Measurements from ENCODE around the gene CHRNB1. TPM values are rescaled to one million over a fixed set of nuclear protein-coding genes. Genes with fewer than 3 reads are reported as not detected.

CHRNB1 gene
- total RNA-seq, 4 donors from 2014 or later, result 6.5 to 16.0 (median 13.5) TPM

DNA sequence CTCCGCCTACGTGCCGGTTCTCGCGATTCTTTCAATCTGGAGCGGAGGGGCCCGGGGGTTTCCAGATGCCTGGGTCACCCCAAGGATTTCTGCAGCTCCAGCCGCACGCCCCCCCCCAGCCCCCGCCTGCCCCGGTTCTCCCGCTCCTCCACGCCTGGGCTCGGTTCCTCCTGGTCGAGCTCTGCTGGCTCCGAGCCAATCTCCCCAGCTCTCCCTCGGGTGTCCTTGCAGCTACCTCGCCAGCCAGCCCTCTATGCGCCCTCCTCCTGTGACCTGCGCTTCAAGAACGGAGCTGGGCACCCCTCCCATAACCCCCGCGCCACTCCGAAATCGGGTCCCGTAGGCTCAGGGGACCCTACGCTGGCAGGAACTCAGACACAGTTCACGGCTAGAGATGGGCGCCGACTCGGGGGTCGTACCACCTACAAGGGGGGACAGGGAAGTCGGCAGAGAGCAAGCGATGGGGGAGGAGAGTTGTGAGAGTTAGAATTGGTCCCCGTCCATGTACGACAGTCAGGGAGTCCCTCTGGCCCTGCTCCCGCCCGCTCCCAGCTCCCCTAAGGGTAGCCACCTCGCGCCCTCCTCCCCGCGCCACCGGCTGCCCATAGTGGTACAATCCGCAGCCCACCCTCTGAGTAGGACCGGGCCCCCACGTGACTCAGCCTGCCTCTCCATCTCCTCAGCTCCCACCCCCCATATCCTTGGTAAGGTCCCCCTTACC lies 4.6 kb upstream of the CHRNB1 start:
- no peaks in the 10 kb centered on the region for H3K9me3 ChIP-seq
- H3K36me3 ChIP-seq, result no peaks in the 10 kb centered on the region
- peaks cover 0 to 78% of the 10 kb centered on the region in 2 donors for H3K27me3 ChIP-seq
- WGBS, 2 donors, result 2 to 3% methylated on average over 41 to 44 of the region's 46 CpGs
- H3K4me1 ChIP-seq, result peaks cover 0 to 68% (median 38%) of the 10 kb centered on the region in 4 donors
- peak overlapping the region in 2 of 4 donors; percentile 2 to 25 for H3K27ac ChIP-seq
- H3K4me3 ChIP-seq, result peak overlapping the region; percentile 7 to 41 (median 28)
- no peak for TF ChIP-seq EP300 (IDR thresholded peaks at IDR 0.05)
- TF ChIP-seq POLR2A (IDR thresholded peaks at IDR 0.05), result no peak
- TF ChIP-seq, protein P1, sequence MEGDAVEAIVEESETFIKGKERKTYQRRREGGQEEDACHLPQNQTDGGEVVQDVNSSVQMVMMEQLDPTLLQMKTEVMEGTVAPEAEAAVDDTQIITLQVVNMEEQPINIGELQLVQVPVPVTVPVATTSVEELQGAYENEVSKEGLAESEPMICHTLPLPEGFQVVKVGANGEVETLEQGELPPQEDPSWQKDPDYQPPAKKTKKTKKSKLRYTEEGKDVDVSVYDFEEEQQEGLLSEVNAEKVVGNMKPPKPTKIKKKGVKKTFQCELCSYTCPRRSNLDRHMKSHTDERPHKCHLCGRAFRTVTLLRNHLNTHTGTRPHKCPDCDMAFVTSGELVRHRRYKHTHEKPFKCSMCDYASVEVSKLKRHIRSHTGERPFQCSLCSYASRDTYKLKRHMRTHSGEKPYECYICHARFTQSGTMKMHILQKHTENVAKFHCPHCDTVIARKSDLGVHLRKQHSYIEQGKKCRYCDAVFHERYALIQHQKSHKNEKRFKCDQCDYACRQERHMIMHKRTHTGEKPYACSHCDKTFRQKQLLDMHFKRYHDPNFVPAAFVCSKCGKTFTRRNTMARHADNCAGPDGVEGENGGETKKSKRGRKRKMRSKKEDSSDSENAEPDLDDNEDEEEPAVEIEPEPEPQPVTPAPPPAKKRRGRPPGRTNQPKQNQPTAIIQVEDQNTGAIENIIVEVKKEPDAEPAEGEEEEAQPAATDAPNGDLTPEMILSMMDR (IDR thresholded peaks at IDR 0.05), result no peak
- DNase-seq (ENCODE audit: low spot score in 2 of 2), result no peak

DNA sequence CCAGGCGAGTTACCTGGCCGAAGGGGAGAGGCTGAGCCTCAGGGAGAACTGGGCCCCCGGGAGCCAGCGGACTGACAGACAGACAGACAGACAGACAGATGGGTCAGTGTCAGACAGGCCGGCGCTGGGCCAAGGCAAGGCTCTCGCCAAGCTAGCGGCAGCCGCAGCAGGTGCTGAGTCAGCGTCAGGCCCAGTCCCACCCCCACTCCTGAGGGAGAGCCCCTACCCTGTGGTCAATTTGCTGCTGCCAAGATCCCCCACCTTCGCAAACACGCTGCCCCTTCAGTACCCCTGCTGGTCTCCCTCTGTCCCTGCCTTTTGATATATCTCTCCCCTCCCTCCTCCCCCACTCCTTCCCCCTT lies 4.0 kb upstream of the CHRNB1 start:
- Histone ChIP-seq H3K27ac (peak overlapping the region in 1 of 4 donors; percentile 2), H3K4me1 (peaks cover 0 to 68% (median 40%) of the 10 kb centered on the region in 4 donors), H3K36me3 (no peaks in the 10 kb centered on the region), H3K9me3 (no peaks in the 10 kb centered on the region), H3K27me3 (peaks cover 0 to 81% of the 10 kb centered on the region in 2 donors), H3K4me3 (no peak overlapping the region)
- 7 to 16% methylated on average over 10 to 12 of the region's 12 CpGs for WGBS, 2 donors
- no peak for DNase-seq (ENCODE audit: low spot score in 2 of 2)
- TF ChIP-seq, protein P1 (IDR thresholded peaks at IDR 0.05), result no peak
- TF ChIP-seq EP300 (IDR thresholded peaks at IDR 0.05) (no peak), POLR2A (IDR thresholded peaks at IDR 0.05) (no peak)

DNA sequence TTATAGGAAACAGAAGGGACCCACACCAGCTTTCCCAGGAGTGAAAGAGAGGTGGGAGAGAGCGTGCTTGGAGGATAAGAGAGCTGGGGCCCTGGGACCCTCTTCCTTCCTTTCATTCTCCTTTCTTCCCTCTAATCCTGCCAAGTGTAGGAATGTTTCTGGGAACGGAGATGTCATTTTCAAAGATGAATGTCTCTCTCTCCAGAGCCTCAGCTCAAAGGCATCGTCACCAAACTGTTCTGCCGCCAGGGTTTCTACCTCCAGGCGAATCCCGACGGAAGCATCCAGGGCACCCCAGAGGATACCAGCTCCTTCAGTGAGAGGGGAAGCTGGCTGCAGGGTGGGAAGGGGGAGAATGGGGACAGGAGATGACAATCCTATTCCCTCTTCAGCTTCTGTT lies 3.6 kb upstream of the CHRNB1 start:
- no peak overlapping the region for H3K4me3 ChIP-seq
- 41 to 57% methylated on average over 7 of the region's 7 CpGs for WGBS, 2 donors
- DNase-seq (ENCODE audit: low spot score in 2 of 2), result no peak
- peaks cover 0 to 68% (median 38%) of the 10 kb centered on the region in 4 donors for H3K4me1 ChIP-seq
- H3K27me3 ChIP-seq, result peaks cover 0 to 81% of the 10 kb centered on the region in 2 donors
- H3K9me3 ChIP-seq, result no peaks in the 10 kb centered on the region
- TF ChIP-seq, protein P1 (IDR thresholded peaks at IDR 0.05), result no peak
- TF ChIP-seq EP300 (IDR thresholded peaks at IDR 0.05) (no peak), POLR2A (IDR thresholded peaks at IDR 0.05) (no peak)
- H3K27ac ChIP-seq, result no peak overlapping the region
- H3K36me3 ChIP-seq, result no peaks in the 10 kb centered on the region

DNA sequence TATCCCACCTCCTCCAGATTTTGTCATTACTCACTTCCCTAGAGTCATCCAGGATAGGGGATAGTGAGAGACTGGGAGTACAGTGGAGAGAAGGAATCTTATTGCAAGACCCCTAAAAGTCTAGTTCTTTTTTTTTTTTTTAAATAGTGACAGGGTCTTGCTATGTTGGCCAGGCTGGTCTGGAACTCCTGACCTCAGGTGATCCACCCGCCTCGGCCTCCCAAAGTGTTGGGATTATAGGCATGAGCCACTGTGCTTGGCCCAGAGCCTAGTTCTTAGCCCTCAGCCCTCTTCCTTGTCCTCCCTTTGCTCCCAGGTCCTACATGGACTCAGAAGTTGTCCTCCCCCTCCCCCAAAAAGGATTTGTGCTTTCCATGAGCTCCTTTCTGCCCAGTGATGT lies 2.7 kb upstream of the CHRNB1 start:
- Histone ChIP-seq H3K36me3 (no peaks in the 10 kb centered on the region), H3K27ac (no peak overlapping the region), H3K27me3 (peaks cover 0 to 84% of the 10 kb centered on the region in 2 donors), H3K4me3 (no peak overlapping the region), H3K4me1 (peaks cover 0 to 66% (median 37%) of the 10 kb centered on the region in 4 donors), H3K9me3 (no peaks in the 10 kb centered on the region)
- TF ChIP-seq EP300 (IDR thresholded peaks at IDR 0.05) (no peak), POLR2A (IDR thresholded peaks at IDR 0.05) (no peak)
- TF ChIP-seq, protein P1 (IDR thresholded peaks at IDR 0.05), result no peak
- DNase-seq (ENCODE audit: low spot score in 2 of 2), result no peak
- 87 to 100% methylated on average over 2 of the region's 2 CpGs for WGBS, 2 donors

Measured in tibial nerve (tissue), 4 donors.